Nucleus accumbens (tissue), 56 donors: Measurements from ENCODE around the gene DYSF.

ENCODE experiments used
- DNase-seq, 56 donors: peaks; one replicate each; lab custom pipeline; 2025; lab: John Stamatoyannopoulos, UW

The DYSF gene

DNA sequence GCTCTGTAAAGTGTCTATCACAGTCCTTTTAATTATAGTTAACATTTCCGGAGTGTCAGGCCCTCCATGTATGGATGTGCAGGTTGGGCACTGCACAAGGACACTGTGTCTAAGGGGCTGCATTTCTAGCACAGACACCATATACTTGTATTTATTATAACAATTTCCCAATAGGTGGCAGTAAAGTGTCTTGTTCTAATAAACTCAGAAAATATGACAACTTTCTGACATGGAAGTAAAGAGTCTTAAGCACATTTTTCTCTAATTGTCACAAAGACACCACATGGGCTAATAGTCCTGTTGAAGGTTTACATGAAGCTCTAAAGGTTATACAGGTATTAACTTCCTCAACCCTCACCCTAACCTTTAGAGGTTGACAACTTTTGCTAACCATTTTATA is 156.6 kb downstream of the DYSF start:
- DNase-seq = no peak

DNA sequence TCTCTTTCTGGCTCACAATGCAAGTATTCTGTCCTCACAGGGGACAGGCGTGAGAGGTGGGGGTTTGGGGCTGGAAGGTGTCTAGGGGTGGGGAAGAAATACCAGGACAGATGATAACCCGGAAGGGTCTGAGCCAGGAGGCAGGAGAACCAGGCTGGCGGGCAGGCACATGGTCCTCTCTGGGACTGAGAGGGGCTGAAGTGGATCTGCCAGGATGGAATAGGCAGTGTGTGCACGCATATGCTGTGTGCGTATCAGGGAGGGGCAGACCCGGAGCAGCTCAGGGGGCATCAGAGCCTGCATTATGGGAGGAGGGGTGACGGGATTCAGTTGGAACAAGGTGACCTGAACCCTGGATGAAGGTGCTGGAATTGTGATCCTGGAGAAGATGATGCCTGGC is 157.3 kb downstream of the DYSF start:
- DNase-seq = no peak

DNA sequence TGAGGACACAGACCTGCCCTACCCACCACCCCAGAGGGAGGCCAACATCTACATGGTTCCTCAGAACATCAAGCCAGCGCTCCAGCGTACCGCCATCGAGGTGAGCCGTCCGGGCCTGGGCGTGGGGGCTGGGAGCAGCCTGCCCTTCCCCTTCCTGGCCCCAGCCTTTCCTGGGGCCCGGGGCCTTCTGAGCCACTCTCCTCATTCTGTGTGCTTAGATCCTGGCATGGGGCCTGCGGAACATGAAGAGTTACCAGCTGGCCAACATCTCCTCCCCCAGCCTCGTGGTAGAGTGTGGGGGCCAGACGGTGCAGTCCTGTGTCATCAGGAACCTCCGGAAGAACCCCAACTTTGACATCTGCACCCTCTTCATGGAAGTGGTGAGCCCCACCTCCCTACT is 157.9 kb downstream of the DYSF start:
- no peak for DNase-seq

DNA sequence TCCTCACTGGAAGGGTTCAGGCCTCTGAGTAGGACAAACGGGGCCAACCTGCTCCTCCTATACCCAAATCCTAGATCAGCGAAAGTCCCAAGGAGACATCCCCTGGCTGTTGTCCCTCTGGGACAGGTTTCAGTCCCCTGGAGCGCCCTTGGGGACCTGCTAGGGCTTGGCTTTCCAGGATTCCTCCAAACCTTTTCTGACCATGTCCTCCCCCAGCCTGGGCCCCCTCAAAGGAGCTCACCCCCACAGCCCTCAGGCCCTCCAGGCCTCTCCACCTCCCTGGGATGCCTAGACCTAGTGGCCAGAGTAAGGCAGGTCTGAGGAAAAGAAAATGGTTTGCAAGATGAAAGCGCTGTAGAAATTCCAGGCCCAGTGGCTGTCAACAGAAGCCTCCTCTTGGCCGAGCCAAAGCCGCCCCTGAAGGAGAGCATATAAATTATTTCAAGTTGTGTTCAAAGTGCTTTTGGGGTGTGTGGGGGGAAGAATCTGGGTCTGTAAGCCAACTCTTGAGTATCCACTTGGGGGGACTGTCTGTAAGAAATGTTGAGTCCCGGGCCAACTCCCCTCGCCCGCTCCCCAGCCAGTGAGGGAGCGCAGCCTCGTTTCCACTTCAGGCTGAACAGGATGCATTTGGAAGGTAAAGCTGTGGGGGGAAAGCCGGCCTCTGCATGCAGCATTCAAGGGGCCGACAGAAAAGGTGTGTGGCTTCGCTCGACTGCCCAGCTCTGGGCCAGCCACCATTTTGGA is 158.6 kb downstream of the DYSF start:
- no peak for DNase-seq

DNA sequence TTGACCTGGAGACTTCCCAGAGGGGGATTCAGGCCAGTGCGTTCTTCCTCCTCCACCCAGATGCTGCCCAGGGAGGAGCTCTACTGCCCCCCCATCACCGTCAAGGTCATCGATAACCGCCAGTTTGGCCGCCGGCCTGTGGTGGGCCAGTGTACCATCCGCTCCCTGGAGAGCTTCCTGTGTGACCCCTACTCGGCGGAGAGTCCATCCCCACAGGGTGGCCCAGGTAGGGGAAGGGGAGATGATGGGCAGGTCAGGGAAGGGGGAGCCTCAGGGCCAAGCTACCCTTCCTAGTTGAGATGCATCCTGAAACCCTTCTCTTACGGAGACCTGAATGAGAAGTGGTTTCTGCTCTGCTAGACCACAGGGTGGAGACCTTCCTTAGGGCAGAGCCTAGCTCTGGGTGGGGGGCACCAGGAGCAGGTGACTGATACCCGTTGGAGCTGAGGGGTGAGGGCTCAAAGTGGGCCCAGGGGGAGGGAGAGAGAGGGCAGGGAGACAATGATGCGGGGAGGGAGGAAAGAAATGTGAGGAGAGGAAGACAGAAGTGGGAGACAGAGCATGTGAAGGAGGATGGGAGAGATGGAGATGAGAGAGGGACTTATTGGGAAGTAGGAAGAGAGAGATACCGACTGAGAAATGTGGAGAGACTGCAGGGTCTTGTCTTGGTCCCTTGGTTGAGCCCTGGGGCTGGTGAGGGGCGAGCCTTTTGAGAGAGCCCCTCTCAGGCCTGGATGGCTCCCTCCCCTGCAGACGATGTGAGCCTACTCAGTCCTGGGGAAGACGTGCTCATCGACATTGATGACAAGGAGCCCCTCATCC is 159.4 kb downstream of the DYSF start:
- no peak for DNase-seq

DNA sequence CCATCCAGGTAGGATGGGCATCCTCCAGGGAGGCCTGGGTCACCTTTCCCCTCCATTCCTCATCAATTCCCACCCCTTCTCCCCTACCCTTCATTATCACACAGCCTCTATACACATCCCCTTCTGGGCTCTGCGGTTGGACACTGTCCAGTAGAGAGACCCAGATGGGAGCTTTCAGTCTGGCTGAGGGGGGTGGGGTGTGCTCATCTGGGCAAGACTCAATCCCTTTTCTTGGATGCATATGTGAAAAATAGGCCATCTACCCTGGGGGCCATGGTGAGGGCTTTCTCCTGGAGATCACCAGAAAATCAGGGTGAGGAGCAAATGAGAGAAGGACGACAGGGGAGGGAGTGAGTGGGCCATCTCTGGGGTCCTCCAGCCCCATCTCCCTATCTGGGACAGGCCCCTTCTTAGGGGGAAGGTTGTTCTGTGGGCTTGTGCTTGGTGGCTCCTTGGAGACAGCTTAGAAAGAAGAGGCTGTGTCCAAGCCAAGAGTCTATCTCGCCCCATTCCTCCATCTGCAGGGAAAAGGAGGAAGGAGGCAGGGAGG is 160.1 kb downstream of the DYSF start:
- no peak for DNase-seq

DNA sequence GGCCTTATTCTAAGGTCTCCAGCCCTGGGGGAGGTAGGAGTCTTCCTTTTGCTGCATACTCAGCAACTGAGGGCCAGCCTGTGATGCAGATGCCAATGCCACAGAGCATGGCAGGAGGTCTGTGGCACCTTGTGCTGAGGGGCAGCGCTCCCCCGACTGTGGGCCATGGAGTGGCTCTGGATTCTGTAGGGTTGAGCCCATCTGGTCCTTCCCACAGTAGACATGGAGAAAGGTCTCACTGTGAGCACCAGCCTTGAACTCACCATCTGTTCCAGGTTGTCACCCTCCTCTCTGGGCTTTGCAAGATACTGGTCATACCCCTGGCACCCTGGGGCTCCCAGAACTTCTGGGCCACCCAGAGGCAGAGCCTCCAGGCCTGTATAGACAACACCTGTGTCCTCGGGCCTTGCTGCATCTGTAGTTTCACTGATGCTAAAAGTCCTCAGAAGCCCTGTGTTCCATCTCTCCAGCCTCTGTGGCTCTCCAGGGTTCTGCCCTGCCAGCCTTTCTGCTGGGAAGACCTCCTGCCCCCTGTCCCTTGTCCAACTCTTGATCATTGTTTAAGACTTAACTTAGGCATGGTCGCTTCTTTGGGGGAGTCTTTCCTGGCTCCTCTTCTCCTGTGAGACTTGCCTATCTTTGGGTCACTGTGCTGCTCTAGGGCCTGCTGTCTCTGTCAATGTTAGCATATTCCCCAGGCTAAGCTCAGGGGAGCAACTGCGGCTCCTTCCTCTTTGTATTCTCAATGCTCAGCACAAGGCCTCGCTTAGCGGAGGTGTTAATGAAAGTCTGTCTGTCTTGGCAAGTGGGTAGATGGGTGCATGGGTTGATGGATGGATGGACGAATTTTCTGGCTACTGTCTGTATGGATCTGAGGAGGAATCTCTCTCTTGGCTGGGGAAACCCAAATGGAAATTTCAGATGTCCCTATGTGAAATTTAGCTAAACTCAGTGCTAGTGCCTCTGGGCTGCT is 160.9 kb downstream of the DYSF start:
- DNase-seq = no peak

DNA sequence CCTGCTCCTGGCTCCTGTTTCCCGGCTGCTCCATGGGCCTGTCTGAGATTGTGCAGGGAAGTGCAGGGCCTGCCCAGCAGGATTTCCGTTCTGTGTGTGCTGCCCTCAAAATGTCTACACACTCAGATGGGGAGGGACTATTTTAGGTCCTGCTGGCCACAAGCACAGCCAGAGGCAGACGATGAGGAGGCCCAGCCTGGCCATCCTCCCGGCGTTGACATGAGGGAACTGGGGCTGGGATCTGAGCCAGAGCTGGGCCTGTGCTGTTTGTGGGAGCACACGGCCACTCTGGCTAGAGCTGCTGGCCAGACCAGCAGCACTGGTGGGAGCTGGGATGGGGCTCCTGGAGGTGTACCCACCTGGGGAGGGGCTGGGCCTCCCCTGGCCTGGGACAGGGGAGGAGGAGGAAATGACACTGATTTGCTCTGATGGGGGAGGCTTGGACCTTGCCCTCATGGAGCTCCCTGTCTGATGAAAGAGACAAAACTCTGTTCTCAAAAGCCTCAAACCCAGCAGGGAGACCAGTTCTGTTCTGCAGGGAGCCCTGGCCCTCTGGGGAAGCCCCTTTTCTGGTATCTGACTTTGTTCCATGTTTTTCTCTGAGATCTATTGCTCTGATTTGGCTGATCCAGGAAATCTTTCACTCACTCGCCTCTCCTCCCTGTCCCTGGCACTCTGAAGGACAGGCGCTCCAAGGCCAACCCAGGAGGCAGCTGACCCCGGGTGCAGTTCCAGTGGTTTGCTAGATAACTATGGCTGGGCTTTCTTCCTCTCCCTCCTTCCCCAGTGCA is 161.8 kb downstream of the DYSF start:
- DNase-seq = peak in 42 of 56 donors; percentile 11 to 73 (median 48)

DNA sequence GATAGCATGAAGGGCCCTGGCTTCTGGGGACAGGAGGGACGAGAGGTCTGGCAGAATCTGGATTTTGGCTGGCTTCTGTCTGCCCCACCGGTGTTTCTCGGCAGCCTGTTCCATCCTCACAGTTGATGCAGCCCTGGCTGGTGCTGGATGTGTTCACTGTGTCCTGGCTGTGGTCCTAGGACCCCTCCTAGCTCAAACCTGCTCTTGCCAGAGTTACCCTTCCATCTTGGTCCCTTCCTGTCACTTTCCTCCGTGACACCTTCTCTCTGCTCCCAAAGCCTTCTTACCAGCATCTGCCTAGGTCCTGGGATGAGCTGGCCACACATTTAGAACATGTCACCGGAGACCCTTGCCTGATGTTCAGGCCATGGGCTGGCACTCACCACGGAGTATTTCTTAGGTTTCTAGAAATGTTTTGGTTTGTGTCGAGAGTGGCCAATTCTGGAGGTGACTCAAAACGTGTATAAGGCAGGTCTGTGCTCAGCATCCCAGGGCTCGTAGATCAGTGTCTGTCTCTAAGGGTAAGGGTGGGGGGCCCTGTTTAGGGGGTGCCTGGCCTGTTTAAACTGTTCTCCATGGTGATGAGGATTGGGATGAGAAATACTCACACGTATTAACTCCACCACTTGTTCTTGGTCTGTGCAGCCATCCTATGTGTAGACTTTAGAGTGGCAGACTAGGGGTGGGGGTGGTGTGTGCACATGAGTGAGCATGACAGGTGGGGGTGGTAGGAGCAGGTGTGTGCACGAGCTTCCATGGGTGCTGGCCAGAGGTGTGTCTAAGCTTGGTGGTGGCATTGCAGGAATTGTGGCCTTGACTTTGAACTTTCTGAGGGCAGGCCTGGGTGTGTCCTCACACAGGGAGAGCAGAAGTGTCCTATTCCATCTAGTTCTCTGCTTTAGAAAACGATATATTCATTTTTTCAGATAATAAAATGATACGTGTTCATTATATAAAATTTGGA is 162.7 kb downstream of the DYSF start:
- DNase-seq = no peak

DNA sequence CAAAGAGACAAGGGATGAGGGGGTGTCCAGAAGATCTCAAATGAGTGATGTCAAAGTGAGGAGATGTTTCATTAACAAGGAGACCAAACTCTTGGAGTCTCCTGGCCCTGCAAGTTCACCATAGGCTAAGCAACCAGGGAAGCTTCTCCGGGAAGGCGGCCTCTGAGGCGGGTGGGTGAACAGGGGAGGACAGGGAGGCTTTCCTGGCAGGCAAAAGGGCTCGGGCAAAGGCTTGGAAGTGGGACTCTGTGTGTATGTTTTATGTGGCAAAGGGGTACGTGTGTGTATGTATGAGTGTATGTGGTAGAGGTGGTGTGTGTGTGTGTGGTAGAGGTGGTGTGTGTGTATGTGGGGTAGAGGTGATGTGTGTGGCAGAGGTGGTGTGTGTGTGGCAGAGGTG is 163.9 kb downstream of the DYSF start:
- DNase-seq = no peak

DNA sequence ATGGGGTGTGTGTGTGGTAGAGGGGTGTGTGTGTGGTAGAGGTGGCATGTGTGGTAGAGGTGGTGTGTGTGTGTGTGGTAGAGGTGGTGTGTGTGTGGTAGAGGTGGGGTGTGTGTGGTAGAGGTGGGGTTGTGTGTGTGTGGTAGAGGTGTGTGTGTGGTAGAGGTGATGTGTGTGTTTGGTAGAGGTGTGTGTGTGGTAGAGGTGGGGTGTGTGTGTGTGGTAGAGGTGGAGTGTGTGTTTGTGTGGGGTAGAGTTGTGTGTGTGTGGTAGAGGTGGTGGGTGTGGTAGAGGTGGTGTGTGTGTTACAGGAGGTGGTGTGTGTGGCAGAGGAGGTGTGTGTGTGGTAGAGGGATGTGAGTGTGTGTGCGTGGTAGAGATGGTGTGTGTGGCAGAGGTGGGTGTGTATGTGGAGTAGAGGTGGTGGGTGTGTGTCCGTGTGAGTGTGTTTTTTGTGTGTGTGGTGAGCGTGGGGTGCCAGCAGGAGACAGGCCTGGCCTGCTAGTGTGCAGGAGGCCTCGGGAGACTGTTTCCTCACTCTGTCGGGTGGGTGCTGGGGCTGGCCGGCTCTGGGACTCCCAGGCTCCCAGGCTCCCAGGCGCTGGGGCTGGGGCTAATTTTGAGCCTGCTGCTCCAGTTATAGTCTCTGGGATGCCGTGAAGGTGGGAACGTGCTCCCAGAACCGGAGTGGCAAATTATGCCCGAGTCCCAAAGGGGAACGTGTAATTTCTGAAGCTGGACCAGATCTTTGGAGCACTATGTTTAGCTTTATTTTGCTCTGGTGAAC is 165.2 kb downstream of the DYSF start:
- DNase-seq = no peak

DNA sequence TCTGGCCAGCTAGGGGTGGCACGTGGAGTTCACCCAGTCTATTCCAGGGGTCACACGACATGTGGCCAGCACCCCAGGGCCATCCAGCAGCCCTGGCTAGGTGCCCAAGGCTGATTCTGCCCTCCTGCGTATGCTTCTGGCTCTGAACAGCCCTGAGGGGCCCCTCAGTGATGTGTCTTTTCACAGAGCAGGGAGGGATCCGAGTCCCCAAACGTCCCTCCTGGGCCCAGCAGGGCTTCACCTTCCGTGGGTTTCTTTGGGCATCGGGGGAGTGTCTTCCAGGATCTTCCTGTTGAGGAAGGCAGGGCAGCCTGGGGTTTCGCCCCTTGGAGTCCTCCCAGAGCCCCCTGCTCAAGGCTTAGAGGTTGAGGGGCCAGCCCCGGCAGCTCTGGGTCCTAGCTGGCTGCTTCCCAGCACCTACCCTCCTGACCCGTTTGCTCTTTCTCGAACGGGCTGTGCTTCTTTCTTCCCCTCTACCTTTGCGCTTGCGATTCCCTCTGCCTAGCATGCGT is 165.9 kb downstream of the DYSF start:
- DNase-seq = no peak

DNA sequence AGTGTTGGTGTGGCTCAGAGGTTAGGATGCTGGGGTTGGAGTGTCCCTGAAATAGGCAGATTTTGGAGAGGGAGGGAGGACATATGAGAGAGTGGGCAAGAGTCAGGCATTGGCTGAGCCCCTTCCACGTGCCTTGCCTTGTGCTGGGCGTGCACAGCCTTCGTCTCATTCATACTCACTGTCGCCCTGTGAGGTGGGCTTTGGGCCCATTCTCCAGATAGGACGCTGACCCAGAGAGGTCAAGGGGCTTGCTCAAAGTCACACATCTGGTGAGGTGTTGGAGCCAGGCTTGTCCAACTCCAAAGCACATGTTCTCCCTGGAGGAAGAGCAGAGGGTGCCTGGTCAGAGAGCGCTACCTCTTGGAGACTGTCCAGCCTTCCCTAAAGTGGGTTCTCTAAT is 166.8 kb downstream of the DYSF start:
- DNase-seq = no peak

DNA sequence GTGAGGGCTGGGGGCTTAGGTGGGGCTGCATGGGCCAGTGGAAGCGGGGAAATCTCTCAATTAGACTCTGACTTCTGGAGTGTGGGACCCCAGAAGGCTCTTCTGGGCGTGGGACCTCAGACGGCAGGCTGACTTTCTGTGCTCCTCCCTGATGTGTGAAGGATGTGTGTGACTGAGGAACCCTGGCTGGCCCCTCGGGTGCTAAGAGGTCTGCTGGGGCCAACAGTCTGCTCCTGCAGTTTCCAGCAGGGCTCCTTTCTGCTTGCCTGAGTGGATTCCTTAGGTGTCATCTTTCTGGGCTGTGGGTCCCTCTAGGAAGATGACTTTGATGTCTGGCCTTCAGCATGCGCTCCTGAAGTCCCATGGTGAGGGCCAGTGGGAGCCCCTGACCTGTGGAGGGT is 167.5 kb downstream of the DYSF start:
- DNase-seq = no peak

DNA sequence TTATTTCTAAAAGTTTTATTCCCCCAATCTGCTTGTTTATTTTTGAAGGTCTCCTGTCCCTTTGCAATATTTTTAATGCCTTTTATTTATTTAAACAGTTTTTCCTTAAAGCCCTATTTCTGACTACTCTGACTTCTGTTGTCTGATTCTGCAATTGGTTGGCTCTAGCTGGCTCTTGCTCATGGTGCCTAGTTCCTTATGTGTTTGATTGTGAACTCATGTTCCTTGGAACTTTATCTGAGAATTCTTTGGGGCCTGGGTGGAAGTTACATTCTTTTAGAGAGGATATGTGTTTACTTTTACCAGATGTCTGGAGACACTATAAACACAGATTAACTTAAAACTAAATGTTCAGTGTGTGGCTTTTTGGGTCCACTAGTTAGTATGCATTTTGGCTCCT is 175.9 kb downstream of the DYSF start:
- no peak for DNase-seq

DNA sequence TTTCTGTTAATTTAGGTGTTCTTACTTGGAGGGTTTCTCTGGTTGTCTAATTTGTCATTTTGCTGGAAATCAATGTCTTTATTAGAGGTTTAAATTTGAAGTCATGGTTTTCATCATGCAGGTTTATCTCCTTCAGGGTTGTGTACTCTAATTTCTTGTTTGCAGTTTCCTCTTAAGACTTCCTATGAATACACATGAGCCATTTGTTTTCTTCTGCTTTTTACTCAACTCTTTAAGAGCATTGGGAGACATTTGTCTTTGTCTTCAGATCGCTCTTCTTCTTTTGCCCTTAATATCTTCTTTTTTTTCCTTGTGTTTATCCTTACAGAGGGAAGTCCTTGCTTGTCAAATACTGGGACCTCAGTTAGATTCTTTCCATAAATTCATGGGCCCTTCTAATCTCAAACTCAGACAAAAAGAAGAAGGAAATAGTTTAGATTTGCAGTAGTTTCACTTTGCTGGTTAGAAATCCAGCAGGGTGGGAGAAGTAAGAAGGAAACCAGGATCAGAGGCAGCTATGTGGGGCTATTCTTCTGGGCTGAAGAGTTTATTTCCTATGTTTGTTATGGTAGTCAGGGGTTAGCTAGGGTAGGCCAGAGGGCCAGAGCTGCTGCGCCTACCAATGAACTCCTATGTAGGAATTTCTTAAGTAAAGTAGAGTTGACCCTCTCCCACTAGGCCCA is 176.6 kb downstream of the DYSF start:
- no peak for DNase-seq
